ENCODE measurements around the gene MSI2. TPM values are rescaled to one million over a fixed set of nuclear protein-coding genes. Genes with fewer than 3 reads are reported as not detected.

The MSI2 gene
- total RNA-seq, 1 experiment from 2014 or later, result 76.6 TPM

- no peak for DNase-seq
- Histone ChIP-seq H3K27me3 (no peaks in the 10 kb centered on the region), H3K36me3 (0 out of 2 replicates have a peak, but pooled peaks cover under 1% of the 10 kb centered on the region), H3K27ac (no peak overlapping the region), H3K4me1 (peaks cover 28% of the 10 kb centered on the region), H3K9me3 (replicated peaks) (no peaks in the 10 kb centered on the region), H3K4me3 (no peak overlapping the region)
These were observed 280.0 kb downstream of the MSI2 start for GRCh38 chr17:57536289-57536688.

- Histone ChIP-seq H3K4me1 (peaks cover 28% of the 10 kb centered on the region), H3K27me3 (no peaks in the 10 kb centered on the region), H3K9me3 (replicated peaks) (no peaks in the 10 kb centered on the region), H3K36me3 (no peaks in the 10 kb centered on the region), H3K4me3 (no peak overlapping the region), H3K27ac (peak overlapping the region; percentile 48)
- no peak for DNase-seq
These were observed 280.6 kb downstream of the MSI2 start for GRCh38 chr17:57536789-57537523.

GRCh38 chr17:57537524-57538410 is 281.4 kb downstream of the MSI2 start:
- no peak overlapping the region for H3K4me3 ChIP-seq
- no peaks in the 10 kb centered on the region for H3K27me3 ChIP-seq
- no peaks in the 10 kb centered on the region for H3K9me3 ChIP-seq (replicated peaks)
- no peaks in the 10 kb centered on the region for H3K36me3 ChIP-seq
- H3K4me1 ChIP-seq, result peaks cover 28% of the 10 kb centered on the region
- peak in 1 of 2 experiments; percentile 53 for DNase-seq
- peak overlapping the region; percentile 48 for H3K27ac ChIP-seq

GRCh38 chr17:57538736-57539456 is 282.6 kb downstream of the MSI2 start:
- peaks cover 37% of the 10 kb centered on the region for H3K4me1 ChIP-seq
- no peaks in the 10 kb centered on the region for H3K9me3 ChIP-seq (replicated peaks)
- no peaks in the 10 kb centered on the region for H3K27me3 ChIP-seq
- H3K27ac ChIP-seq, result no peak overlapping the region
- no peak overlapping the region for H3K4me3 ChIP-seq
- H3K36me3 ChIP-seq, result no peaks in the 10 kb centered on the region
- DNase-seq, result no peak

- H3K27me3 ChIP-seq, result no peaks in the 10 kb centered on the region
- peaks cover 44% of the 10 kb centered on the region for H3K4me1 ChIP-seq
- H3K4me3 ChIP-seq, result no peak overlapping the region
- no peaks in the 10 kb centered on the region for H3K36me3 ChIP-seq
- no peak for DNase-seq
- H3K9me3 ChIP-seq (replicated peaks), result no peaks in the 10 kb centered on the region
- no peak overlapping the region for H3K27ac ChIP-seq
These were observed 283.4 kb downstream of the MSI2 start for GRCh38 chr17:57539529-57540301.

GRCh38 chr17:57540596-57540995 is 284.3 kb downstream of the MSI2 start:
- Histone ChIP-seq H3K36me3 (no peaks in the 10 kb centered on the region), H3K9me3 (replicated peaks) (no peaks in the 10 kb centered on the region), H3K4me3 (no peak overlapping the region), H3K4me1 (peaks cover 44% of the 10 kb centered on the region), H3K27ac (no peak overlapping the region), H3K27me3 (no peaks in the 10 kb centered on the region)
- no peak for DNase-seq

GRCh38 chr17:57541049-57541448 is 284.7 kb downstream of the MSI2 start:
- Histone ChIP-seq H3K27ac (no peak overlapping the region), H3K36me3 (no peaks in the 10 kb centered on the region), H3K27me3 (no peaks in the 10 kb centered on the region), H3K4me1 (peaks cover 46% of the 10 kb centered on the region), H3K9me3 (replicated peaks) (no peaks in the 10 kb centered on the region), H3K4me3 (no peak overlapping the region)
- no peak for DNase-seq

- H3K9me3 ChIP-seq (replicated peaks), result no peaks in the 10 kb centered on the region
- no peaks in the 10 kb centered on the region for H3K36me3 ChIP-seq
- peaks cover 53% of the 10 kb centered on the region for H3K4me1 ChIP-seq
- no peaks in the 10 kb centered on the region for H3K27me3 ChIP-seq
- H3K4me3 ChIP-seq, result no peak overlapping the region
- no peak overlapping the region for H3K27ac ChIP-seq
- DNase-seq, result no peak
These were observed 285.4 kb downstream of the MSI2 start for GRCh38 chr17:57541472-57542394.

GRCh38 chr17:57542510-57542909 is 286.2 kb downstream of the MSI2 start:
- H3K27ac ChIP-seq, result no peak overlapping the region

GRCh38 chr17:57543230-57543629 is 286.9 kb downstream of the MSI2 start:
- Histone ChIP-seq H3K36me3 (no peaks in the 10 kb centered on the region), H3K4me3 (no peak overlapping the region), H3K4me1 (peaks cover 54% of the 10 kb centered on the region), H3K27ac (no peak overlapping the region), H3K9me3 (replicated peaks) (no peaks in the 10 kb centered on the region), H3K27me3 (no peaks in the 10 kb centered on the region)
- no peak for DNase-seq

More at GRCh38 chr17:57542510-57542909, 286.2 kb downstream of the MSI2 start:
- peaks cover 54% of the 10 kb centered on the region for H3K4me1 ChIP-seq
- H3K36me3 ChIP-seq, result no peaks in the 10 kb centered on the region
- no peaks in the 10 kb centered on the region for H3K9me3 ChIP-seq (replicated peaks)
- H3K4me3 ChIP-seq, result no peak overlapping the region
- H3K27me3 ChIP-seq, result no peaks in the 10 kb centered on the region
- no peak for DNase-seq

GRCh38 chr17:57544401-57544800 is 288.1 kb downstream of the MSI2 start:
- H3K36me3 ChIP-seq, result no peaks in the 10 kb centered on the region
- H3K27ac ChIP-seq, result peak overlapping the region; percentile 83
- no peak overlapping the region for H3K4me3 ChIP-seq
- peaks cover 54% of the 10 kb centered on the region for H3K4me1 ChIP-seq
- no peaks in the 10 kb centered on the region for H3K27me3 ChIP-seq
- peak; percentile 55 to 58 for DNase-seq
- no peaks in the 10 kb centered on the region for H3K9me3 ChIP-seq (replicated peaks)

- no peaks in the 10 kb centered on the region for H3K36me3 ChIP-seq
- H3K4me1 ChIP-seq, result peaks cover 54% of the 10 kb centered on the region
- DNase-seq, result peak in 1 of 2 experiments; percentile 43
- H3K27ac ChIP-seq, result peak overlapping the region; percentile 83
- H3K27me3 ChIP-seq, result no peaks in the 10 kb centered on the region
- no peaks in the 10 kb centered on the region for H3K9me3 ChIP-seq (replicated peaks)
- H3K4me3 ChIP-seq, result no peak overlapping the region
These were observed 288.6 kb downstream of the MSI2 start for GRCh38 chr17:57544834-57545463.

Data from SJCRH30 (cell line).